ENCODE data around the gene FLVCR1.

DNA sequence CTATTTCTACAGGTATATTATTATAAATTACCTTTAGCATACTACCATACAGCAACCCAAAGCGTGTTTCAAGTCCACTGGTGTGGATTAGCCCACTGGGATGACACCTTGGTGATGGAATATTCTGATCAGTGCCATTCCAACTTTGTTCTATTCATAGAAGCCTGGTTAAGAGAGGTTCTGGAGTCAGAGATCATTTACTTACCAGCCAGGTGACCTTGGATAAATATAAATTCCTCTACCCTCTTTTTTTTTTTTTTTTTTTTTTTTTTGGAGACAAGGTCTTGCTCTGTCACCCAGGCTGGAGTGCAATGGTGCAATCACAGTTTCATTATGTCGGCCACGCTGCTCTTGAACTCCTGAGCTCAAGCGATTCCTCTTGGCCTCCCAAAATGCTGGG is 10.5 kb upstream of the FLVCR1 start, which contains the start of gene SPATA45:
- TF ChIP-seq TAF1 (IDR thresholded peaks at IDR 0.05; ENCODE audit: borderline replicate concordance, low read depth, low read length) (no peak), POLR2A (IDR thresholded peaks at IDR 0.05; ENCODE audit: low read depth, low read length) (no peak)

All from GM12892 (cell line).